GM10266 (cell line): ENCODE results near the gene CYP8B1.

Experiments used
- DNase-seq: peaks from one replicate; pipeline ENCODE4 v3.0.0; 2012; ENCODE audit errors: extremely low spot score
- CTCF ChIP-seq: IDR thresholded peaks from 2 replicates; pipeline ENCODE4 v1.5.1; 2012; ENCODE audit warnings: mild to moderate bottlenecking, low read depth; ENCODE audit not compliant: control insufficient read depth, insufficient read depth; ENCODE audit errors: missing control alignments

CYP8B1 gene

GRCh38 chr3:42844412-42844713, 31.3 kb downstream of the CYP8B1 start:
- no peak for DNase-seq

GRCh38 chr3:42843713-42844411, 31.8 kb downstream of the CYP8B1 start:
- no peak for DNase-seq
- no peak for TF ChIP-seq CTCF

More at GRCh38 chr3:42844412-42844713, 31.3 kb downstream of the CYP8B1 start:
- no peak for TF ChIP-seq CTCF

GRCh38 chr3:42841332-42841731, 34.3 kb downstream of the CYP8B1 start:
- no peak for DNase-seq
- no peak for TF ChIP-seq CTCF

GRCh38 chr3:42839616-42840015, 36.1 kb downstream of the CYP8B1 start:
- TF ChIP-seq CTCF = peak; percentile 51

GRCh38 chr3:42838571-42838970, 37.1 kb downstream of the CYP8B1 start:
- DNase-seq = no peak
- TF ChIP-seq CTCF = no peak

More at GRCh38 chr3:42839616-42840015, 36.1 kb downstream of the CYP8B1 start:
- DNase-seq = peak; percentile 48

GRCh38 chr3:42836150-42837123, 39.2 kb downstream of the CYP8B1 start:
- no peak for DNase-seq
- TF ChIP-seq CTCF = no peak

GRCh38 chr3:42831321-42831713, 44.4 kb downstream of the CYP8B1 start:
- DNase-seq = peak; percentile 50
- TF ChIP-seq CTCF = peak; percentile 81
